ENCODE measurements around the gene KDM6B.
A peak's percentile ranks its signal among the peaks of the same experiment; 100 is the strongest.

KDM6B gene

GRCh38 chr17:7841396-7841914, 7.4 kb downstream of the KDM6B start:
- no peak for DNase-seq

- peak; percentile 64 for DNase-seq
These were observed 7.9 kb downstream of the KDM6B start for GRCh38 chr17:7841915-7842379.

GRCh38 chr17:7842380-7843256, 8.6 kb downstream of the KDM6B start:
- peak; percentile 15 for DNase-seq

GRCh38 chr17:7843257-7843535, 9.2 kb downstream of the KDM6B start:
- no peak for DNase-seq

- peak; percentile 55 for DNase-seq
These were observed 9.7 kb downstream of the KDM6B start for GRCh38 chr17:7843536-7844291.

GRCh38 chr17:7844292-7845154, 10.5 kb downstream of the KDM6B start:
- DNase-seq, result peak; percentile 79

GRCh38 chr17:7845359-7846062, 11.5 kb downstream of the KDM6B start:
- DNase-seq, result no peak

GRCh38 chr17:7846063-7846735, 12.2 kb downstream of the KDM6B start:
- no peak for DNase-seq

- no peak for DNase-seq
These were observed 13.0 kb downstream of the KDM6B start for GRCh38 chr17:7846765-7847661.

GRCh38 chr17:7848131-7848579, 14.1 kb downstream of the KDM6B start:
- no peak for DNase-seq

GRCh38 chr17:7848739-7849129, 14.7 kb downstream of the KDM6B start:
- no peak for DNase-seq

GRCh38 chr17:7849130-7849750, 15.2 kb downstream of the KDM6B start:
- DNase-seq, result no peak

GRCh38 chr17:7849751-7850504, 15.9 kb downstream of the KDM6B start:
- DNase-seq, result no peak

GRCh38 chr17:7850701-7851437, 16.9 kb downstream of the KDM6B start:
- DNase-seq, result no peak

GRCh38 chr17:7851438-7852261, 17.6 kb downstream of the KDM6B start:
- DNase-seq, result no peak

GRCh38 chr17:7852262-7852670, 18.2 kb downstream of the KDM6B start:
- DNase-seq, result no peak

- DNase-seq, result no peak
These were observed 19.1 kb downstream of the KDM6B start for GRCh38 chr17:7852919-7853690.
